ENCODE measurements around the gene CNNM4. TPM values are rescaled to one million over a fixed set of nuclear protein-coding genes. Genes with fewer than 3 reads are reported as not detected.

CNNM4 gene
- total RNA-seq, 1 donor from 2014 or later: 11.2 TPM

Other genes starting within 250 kb of the CNNM4 start
- gene ARID5A, start 224.2 kb upstream of the CNNM4 start, total RNA-seq: 214 and 229 TPM in 2 replicates
- 45.5 and 46.5 TPM in 2 replicates for gene KANSL3, start 122.6 kb upstream of the CNNM4 start, total RNA-seq
- gene FER1L5, start 118.1 kb upstream of the CNNM4 start, total RNA-seq: not detected in 2 replicates
- 6.5 and 7.3 TPM in 2 replicates for gene LMAN2L, start 20.8 kb upstream of the CNNM4 start, total RNA-seq
- gene CNNM3, start 55.4 kb downstream of the CNNM4 start, total RNA-seq: 29.4 and 30.5 TPM in 2 replicates
- gene ANKRD23, start 83.1 kb downstream of the CNNM4 start, total RNA-seq: 6.7 and 8.4 TPM in 2 replicates
- gene ANKRD39, start 97.1 kb downstream of the CNNM4 start, total RNA-seq: 37.0 and 44.0 TPM in 2 replicates
- gene SEMA4C, start 109.2 kb downstream of the CNNM4 start, total RNA-seq: 23.8 and 26.1 TPM in 2 replicates
- gene FAM178B, start 225.7 kb downstream of the CNNM4 start, total RNA-seq: not detected in 2 replicates

Measured in activated CD4-positive, alpha-beta T cell treated with anti-CD3 and anti-CD28 coated beads, Interleukin-2, amount 10 ng/mL, durations not matched to agents 24 days and 14 days (primary cell).